GM10266 (cell line): ENCODE results near the gene KHNYN.

Experiments used
- DNase-seq: peaks from one replicate; pipeline ENCODE4 v3.0.0; 2012; ENCODE audit errors: extremely low spot score
- CTCF ChIP-seq: IDR thresholded peaks from 2 replicates; pipeline ENCODE4 v1.5.1; 2012; ENCODE audit warnings: mild to moderate bottlenecking, low read depth; ENCODE audit not compliant: control insufficient read depth, insufficient read depth; ENCODE audit errors: missing control alignments

Gene KHNYN

GRCh38 chr14:24426912-24427536, 2.7 kb upstream of the KHNYN start:
- DNase-seq: no peak
- TF ChIP-seq CTCF: no peak

- no peak for TF ChIP-seq CTCF
- no peak for DNase-seq
Observed at GRCh38 chr14:24427537-24428508, 1.9 kb upstream of the KHNYN start.

GRCh38 chr14:24428628-24429394, 943 bp upstream of the KHNYN start:
- no peak for DNase-seq
- TF ChIP-seq CTCF: no peak

GRCh38 chr14:24430143-24430681, 458 bp downstream of the KHNYN start:
- DNase-seq: peak; percentile 87
- no peak for TF ChIP-seq CTCF

- peak; percentile 81 for DNase-seq
- no peak for TF ChIP-seq CTCF
Observed at GRCh38 chr14:24430682-24431568, 1.2 kb downstream of the KHNYN start.

GRCh38 chr14:24431569-24432258, 2.0 kb downstream of the KHNYN start:
- DNase-seq: peak; percentile 91
- peak; percentile 90 for TF ChIP-seq CTCF
